Kidney epithelial cell (primary cell): ENCODE results near the gene SV2B. TPM values are rescaled to one million over a fixed set of nuclear protein-coding genes. Genes with fewer than 3 reads are reported as not detected.

Experiments used
- DNase-seq: peaks from one replicate; pipeline ENCODE4 v3.0.0-alpha.2; 2010; ENCODE audit warnings: low read depth
- H3K27me3 ChIP-seq: 2 replicates; pipeline ENCODE4 v1.6.0; 2011; ENCODE audit warnings: low read length; ENCODE audit not compliant: control insufficient read depth, insufficient read depth
- H3K36me3 ChIP-seq: 2 replicates; pipeline ENCODE4 v1.5.1; 2011; ENCODE audit warnings: low read length; ENCODE audit not compliant: control insufficient read depth, insufficient read depth
- H3K4me3 ChIP-seq: 2 replicates; pipeline ENCODE4 v1.5.1; 2011; ENCODE audit warnings: low read depth, mild to moderate bottlenecking, control low read depth, low read length
- total RNA-seq: library from RNA; depleted of rRNA; stranded (reverse); fragments of >200 nt; gene quantifications from 2 replicates; pipeline ENCODE4 v1.2.3, GENCODE V29; 2015
- TF ChIP-seq, protein P1 (sequence below): IDR thresholded peaks from 2 replicates; pipeline ENCODE4 v1.5.1; 2011; ENCODE audit warnings: mild to moderate bottlenecking, moderate library complexity, low read length, control low read depth, inconsistent platforms; ENCODE audit not compliant: insufficient read depth, poor library complexity, severe bottlenecking

Gene SV2B
- total RNA-seq, 1 donor from 2014 or later, result 1.8 TPM

DNA sequence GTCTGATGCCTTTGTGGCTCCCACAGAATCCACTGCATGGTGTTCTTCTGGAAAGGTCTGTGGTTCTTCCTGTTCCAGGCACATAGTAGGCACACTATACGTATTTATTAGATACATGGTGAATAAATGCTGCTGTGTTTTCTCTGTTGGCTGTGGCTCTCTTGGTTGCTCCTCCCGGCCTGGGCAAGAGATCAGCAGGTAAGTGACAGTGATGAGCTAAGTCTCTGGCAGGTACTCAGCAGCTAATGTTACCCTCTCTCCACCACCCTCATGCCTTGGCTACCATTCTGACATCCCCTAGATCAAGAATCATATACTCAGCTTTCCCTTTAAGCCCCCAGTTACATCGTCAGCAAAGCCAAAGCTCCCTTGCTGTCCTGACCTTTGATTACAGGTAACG lies 8.4 kb downstream of the SV2B start:
- TF ChIP-seq, protein P1, sequence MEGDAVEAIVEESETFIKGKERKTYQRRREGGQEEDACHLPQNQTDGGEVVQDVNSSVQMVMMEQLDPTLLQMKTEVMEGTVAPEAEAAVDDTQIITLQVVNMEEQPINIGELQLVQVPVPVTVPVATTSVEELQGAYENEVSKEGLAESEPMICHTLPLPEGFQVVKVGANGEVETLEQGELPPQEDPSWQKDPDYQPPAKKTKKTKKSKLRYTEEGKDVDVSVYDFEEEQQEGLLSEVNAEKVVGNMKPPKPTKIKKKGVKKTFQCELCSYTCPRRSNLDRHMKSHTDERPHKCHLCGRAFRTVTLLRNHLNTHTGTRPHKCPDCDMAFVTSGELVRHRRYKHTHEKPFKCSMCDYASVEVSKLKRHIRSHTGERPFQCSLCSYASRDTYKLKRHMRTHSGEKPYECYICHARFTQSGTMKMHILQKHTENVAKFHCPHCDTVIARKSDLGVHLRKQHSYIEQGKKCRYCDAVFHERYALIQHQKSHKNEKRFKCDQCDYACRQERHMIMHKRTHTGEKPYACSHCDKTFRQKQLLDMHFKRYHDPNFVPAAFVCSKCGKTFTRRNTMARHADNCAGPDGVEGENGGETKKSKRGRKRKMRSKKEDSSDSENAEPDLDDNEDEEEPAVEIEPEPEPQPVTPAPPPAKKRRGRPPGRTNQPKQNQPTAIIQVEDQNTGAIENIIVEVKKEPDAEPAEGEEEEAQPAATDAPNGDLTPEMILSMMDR, result no peak
- Histone ChIP-seq H3K36me3 (no peaks in the 10 kb centered on the region), H3K4me3 (no peak overlapping the region), H3K27me3 (peaks cover 4% of the 10 kb centered on the region)
- no peak for DNase-seq

DNA sequence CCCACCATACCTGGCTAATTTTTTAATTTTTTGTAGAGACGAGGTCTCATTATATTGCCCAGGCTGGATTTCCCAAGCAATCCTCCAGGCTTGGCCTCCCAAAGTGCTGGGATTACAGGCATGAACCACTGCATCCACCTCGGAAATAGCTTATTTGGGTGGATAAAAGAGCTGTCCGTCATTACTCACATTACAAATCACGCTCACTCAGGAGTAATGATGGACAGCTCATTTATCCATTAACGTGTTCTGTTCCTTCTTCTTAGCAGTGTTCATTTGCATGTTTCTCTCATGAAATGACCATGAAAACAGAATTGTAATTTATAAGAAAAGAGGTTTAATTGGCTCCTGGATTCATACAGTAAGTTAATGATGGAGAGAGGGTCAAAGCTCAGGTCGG lies 9.8 kb downstream of the SV2B start:
- H3K27me3 ChIP-seq, result peaks cover 2% of the 10 kb centered on the region
- H3K36me3 ChIP-seq, result no peaks in the 10 kb centered on the region
- TF ChIP-seq, protein P1, result no peak
- DNase-seq, result no peak
- H3K4me3 ChIP-seq, result no peak overlapping the region

DNA sequence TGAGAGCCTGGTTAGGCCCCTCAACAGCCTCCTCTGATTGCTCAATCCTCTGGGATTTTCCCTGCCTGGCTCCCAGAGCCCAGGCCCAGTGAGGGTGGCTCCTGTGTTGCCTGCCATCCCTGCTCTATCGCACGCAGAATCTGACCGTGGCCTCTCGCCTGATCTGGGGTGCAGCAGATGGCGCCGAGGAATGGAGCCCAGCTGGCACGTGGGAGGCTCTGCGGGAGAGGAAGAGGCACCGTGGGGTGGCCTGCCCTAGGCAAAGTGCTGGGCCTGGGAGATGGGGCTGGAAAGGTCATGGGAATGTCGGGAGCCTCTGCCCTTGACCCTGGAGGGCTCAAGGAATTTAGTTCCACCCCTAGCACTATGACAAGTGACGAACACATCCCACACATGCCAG lies 10.3 kb downstream of the SV2B start:
- TF ChIP-seq, protein P1, result no peak
- H3K27me3 ChIP-seq, result peaks cover 2% of the 10 kb centered on the region
- H3K4me3 ChIP-seq, result no peak overlapping the region
- DNase-seq, result no peak
- no peaks in the 10 kb centered on the region for H3K36me3 ChIP-seq

DNA sequence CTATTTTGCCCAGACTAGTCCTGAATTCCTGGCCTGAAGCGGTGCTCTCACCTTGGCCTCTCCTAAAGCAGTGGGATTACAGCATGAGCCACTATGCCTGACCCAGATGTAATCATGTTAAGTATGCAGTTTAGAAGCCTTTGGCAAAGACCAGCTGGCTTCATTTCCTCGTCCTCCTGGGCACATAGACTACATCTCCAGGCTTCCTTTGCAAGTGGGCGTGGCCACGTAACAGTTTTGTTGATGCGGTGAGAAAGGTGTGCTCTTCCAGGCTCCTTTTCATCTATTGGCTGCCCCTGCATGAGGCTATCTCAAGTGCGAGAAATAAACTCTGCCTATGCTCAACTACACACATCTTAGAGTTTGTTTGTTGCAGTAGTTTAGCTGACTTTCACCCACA lies 13.0 kb downstream of the SV2B start:
- no peak overlapping the region for H3K4me3 ChIP-seq
- no peak for DNase-seq
- TF ChIP-seq, protein P1, result no peak
- peaks cover 2% of the 10 kb centered on the region for H3K27me3 ChIP-seq
- no peaks in the 10 kb centered on the region for H3K36me3 ChIP-seq

DNA sequence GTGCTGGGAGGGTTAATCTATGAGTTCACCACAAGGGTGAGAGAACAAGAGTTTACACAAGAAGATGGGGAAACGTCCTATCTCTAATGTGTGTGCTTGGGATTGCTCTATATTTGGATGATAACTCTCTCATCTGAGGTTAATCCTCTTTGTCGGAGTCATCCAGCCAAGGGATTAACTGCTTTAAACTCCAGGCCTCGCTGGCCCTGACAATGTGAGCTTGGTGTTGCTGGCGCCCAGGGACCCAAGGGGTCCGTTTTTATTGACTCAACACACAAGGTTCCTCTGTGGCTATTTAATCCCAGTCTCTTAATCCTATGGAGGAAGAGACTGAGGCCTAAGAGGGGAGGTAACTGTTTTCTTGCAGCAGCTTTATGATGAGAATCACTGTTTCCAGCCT lies 14.2 kb downstream of the SV2B start:
- Histone ChIP-seq H3K4me3 (no peak overlapping the region), H3K36me3 (no peaks in the 10 kb centered on the region), H3K27me3 (peaks cover 2% of the 10 kb centered on the region)
- TF ChIP-seq, protein P1, result no peak
- no peak for DNase-seq

DNA sequence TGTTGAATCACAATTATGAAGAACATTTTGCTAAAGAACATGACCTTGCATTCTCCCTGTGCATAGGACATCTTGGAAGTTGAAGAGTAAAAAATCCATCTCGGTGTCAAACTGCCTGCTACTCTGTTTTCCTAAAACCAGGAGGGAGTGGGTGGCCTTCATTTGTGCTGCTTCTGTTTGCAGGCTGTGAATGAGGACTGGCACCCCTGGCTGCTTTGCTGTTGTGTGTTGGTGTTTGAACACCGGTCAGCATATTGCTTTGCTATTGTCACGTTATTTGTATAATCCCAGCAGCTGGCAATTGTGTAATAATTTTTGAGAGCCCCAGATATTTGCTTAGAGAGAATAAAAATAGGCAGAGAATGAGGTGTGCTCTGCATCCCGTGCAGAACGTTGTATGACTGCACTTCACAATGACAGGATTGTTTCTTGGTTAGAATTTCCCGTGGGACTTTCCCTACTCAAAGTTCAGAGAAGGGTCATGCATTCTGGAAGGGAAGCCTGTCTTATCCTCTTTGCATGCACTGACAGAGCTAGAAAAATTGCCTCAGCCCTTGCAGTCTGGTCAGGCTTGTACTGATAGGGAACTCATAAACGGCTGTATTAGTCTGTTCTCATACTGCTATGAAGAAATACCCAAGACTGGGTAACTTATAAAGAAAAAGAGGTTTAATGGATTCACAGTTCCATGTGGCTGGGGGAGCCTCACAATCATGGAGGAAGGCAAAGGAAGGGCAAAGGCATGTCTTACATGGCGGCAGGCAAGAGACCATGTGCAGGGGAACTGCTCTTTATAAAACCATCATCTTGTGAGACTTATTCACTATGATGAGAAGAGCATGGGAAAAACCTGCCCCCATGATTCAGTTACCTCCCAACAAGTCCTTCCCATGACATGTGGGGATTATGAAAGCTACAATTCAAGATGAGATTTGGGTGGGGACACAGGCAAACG lies 16.3 kb downstream of the SV2B start:
- Histone ChIP-seq H3K36me3 (no peaks in the 10 kb centered on the region), H3K4me3 (no peak overlapping the region), H3K27me3 (no peaks in the 10 kb centered on the region)
- DNase-seq, result no peak
- TF ChIP-seq, protein P1, result no peak
